ENCODE results near the gene SGTB. TPM values are rescaled to one million over a fixed set of nuclear protein-coding genes. Genes with fewer than 3 reads are reported as not detected.

SGTB gene
- total RNA-seq, 1 donor: 21.4 TPM

DNA sequence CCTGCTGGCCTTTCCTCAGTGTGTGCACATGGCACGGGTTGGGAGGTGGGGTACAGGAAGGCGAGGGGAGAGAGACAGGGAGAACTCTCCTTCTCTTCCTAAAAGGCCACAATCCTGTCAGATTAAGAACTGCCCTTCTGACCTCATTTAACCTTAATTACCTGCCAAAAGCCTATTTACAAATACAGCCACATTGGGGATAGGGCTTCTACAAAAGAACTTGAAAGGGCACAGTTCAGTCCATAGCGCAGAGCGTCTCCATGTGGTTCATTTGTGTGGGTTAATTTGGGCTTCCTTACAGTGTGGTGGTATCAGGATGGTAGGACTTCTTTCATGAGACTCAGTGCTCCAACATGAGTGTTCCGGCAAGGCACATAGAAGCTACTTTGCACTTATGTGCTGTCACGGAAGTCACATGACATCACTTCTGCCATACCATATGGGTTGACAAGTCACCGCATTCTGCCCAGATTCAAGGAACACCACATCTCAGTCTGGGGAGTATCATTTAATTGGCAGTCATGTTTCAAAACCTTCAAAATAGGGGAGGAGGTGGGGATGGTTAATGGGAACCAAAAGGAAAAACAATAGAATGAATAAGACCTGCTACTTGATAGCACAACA lies 46.9 kb upstream of the SGTB start:
- Histone ChIP-seq H3K36me3 (ENCODE audit: insufficient read depth, low read length) (no peaks in the 10 kb centered on the region), H3K4me1 (ENCODE audit: insufficient read depth, low read length) (peaks cover 17% of the 10 kb centered on the region), H4K20me1 (ENCODE audit: insufficient read depth, low read length) (no peaks in the 10 kb centered on the region), H3K27ac (ENCODE audit: low read depth, low read length) (peak overlapping the region; percentile 44), H2AFZ (ENCODE audit: low read length) (no peak overlapping the region), H3K79me2 (ENCODE audit: insufficient read depth, low read length) (no peaks in the 10 kb centered on the region), H3K27me3 (ENCODE audit: insufficient read depth, low read length) (no peaks in the 10 kb centered on the region), H3K4me3 (ENCODE audit: insufficient read depth, low read length) (no peak overlapping the region), H3K4me2 (ENCODE audit: insufficient read depth, low read length) (no peak overlapping the region), H3K9me3 (ENCODE audit: low read depth, low read length) (no peaks in the 10 kb centered on the region)
- DNase-seq (ENCODE audit: insufficient read length, low spot score, missing footprints): no peak
- TF ChIP-seq, protein P1, sequence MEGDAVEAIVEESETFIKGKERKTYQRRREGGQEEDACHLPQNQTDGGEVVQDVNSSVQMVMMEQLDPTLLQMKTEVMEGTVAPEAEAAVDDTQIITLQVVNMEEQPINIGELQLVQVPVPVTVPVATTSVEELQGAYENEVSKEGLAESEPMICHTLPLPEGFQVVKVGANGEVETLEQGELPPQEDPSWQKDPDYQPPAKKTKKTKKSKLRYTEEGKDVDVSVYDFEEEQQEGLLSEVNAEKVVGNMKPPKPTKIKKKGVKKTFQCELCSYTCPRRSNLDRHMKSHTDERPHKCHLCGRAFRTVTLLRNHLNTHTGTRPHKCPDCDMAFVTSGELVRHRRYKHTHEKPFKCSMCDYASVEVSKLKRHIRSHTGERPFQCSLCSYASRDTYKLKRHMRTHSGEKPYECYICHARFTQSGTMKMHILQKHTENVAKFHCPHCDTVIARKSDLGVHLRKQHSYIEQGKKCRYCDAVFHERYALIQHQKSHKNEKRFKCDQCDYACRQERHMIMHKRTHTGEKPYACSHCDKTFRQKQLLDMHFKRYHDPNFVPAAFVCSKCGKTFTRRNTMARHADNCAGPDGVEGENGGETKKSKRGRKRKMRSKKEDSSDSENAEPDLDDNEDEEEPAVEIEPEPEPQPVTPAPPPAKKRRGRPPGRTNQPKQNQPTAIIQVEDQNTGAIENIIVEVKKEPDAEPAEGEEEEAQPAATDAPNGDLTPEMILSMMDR (IDR thresholded peaks at IDR 0.05; ENCODE audit: extremely low read depth, low read depth, low read length): no peak

DNA sequence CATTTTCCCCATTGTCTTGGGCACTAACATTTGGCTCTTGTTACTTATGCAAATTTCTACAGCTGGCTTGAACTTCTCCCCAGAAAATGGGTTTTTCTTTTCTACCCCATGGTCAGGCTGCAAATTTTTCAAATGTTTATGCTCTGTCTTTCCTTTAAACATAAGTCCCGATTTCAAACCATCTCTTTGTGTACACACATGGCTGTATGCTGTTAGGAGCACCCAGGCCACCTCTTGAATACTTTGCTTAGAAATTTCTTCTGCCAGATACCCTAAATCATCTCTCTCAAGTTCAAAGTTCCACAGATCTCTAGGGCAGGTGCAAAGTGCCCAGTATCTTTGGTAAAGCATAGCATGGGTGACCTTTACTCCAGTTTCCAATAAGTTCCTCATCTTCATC lies 45.7 kb upstream of the SGTB start:
- TF ChIP-seq, protein P1 (IDR thresholded peaks at IDR 0.05; ENCODE audit: extremely low read depth, low read depth, low read length): no peak
- no peaks in the 10 kb centered on the region for H4K20me1 ChIP-seq (ENCODE audit: insufficient read depth, low read length)
- no peaks in the 10 kb centered on the region for H3K27me3 ChIP-seq (ENCODE audit: insufficient read depth, low read length)
- no peak overlapping the region for H3K27ac ChIP-seq (ENCODE audit: low read depth, low read length)
- no peak overlapping the region for H2AFZ ChIP-seq (ENCODE audit: low read length)
- H3K9me3 ChIP-seq (ENCODE audit: low read depth, low read length): no peaks in the 10 kb centered on the region
- peaks cover 3% of the 10 kb centered on the region for H3K79me2 ChIP-seq (ENCODE audit: insufficient read depth, low read length)
- DNase-seq (ENCODE audit: insufficient read length, low spot score, missing footprints): no peak
- peaks cover 16% of the 10 kb centered on the region for H3K4me1 ChIP-seq (ENCODE audit: insufficient read depth, low read length)
- peaks cover 8% of the 10 kb centered on the region for H3K36me3 ChIP-seq (ENCODE audit: insufficient read depth, low read length)
- no peak overlapping the region for H3K4me3 ChIP-seq (ENCODE audit: insufficient read depth, low read length)
- no peak overlapping the region for H3K4me2 ChIP-seq (ENCODE audit: insufficient read depth, low read length)

DNA sequence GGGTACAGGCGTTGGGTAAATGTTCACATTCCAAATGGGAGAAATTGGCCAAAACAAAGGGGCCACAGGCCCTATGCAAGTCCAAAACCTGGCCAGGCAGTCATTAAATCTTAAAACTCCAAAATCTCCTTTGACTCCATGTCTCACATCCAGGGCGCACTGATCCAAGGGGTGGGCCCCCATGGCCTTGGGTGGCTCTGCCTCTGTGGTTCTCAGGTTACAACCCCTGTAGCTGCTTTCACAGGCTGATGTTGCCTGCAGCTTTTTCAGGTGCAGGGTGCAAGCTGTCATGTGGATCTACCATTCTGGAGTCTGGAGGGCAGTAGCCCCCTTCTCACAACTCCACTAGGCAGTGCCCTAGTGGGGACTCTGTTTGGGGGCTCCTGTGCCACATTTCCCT lies 44.9 kb upstream of the SGTB start:
- no peaks in the 10 kb centered on the region for H3K27me3 ChIP-seq (ENCODE audit: insufficient read depth, low read length)
- DNase-seq (ENCODE audit: insufficient read length, low spot score, missing footprints): no peak
- H2AFZ ChIP-seq (ENCODE audit: low read length): no peak overlapping the region
- H3K4me1 ChIP-seq (ENCODE audit: insufficient read depth, low read length): peaks cover 16% of the 10 kb centered on the region
- no peak overlapping the region for H3K4me2 ChIP-seq (ENCODE audit: insufficient read depth, low read length)
- TF ChIP-seq, protein P1 (IDR thresholded peaks at IDR 0.05; ENCODE audit: extremely low read depth, low read depth, low read length): no peak
- peaks cover 8% of the 10 kb centered on the region for H3K36me3 ChIP-seq (ENCODE audit: insufficient read depth, low read length)
- peaks cover 7% of the 10 kb centered on the region for H3K79me2 ChIP-seq (ENCODE audit: insufficient read depth, low read length)
- H3K4me3 ChIP-seq (ENCODE audit: insufficient read depth, low read length): no peak overlapping the region
- no peak overlapping the region for H3K27ac ChIP-seq (ENCODE audit: low read depth, low read length)
- no peaks in the 10 kb centered on the region for H4K20me1 ChIP-seq (ENCODE audit: insufficient read depth, low read length)
- no peaks in the 10 kb centered on the region for H3K9me3 ChIP-seq (ENCODE audit: low read depth, low read length)

DNA sequence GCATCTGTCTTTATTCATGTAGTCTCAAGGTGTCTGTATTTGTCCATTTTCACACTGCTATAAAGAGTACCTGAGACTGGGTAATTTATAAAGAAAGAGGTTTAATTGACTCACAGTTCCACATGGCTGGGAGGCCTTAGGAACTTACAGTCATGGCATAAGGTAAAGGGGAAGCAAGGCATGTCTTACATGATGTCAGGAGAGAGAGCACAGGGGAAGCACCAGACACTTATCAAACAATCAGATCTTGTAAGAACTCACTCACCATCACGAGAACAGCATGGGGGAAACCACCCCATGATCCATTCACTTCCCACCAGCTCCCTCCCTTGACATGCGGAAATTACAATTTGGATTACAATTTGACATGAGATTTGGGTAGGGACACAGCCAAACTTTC lies 44.3 kb upstream of the SGTB start:
- peaks cover 8% of the 10 kb centered on the region for H3K36me3 ChIP-seq (ENCODE audit: insufficient read depth, low read length)
- H4K20me1 ChIP-seq (ENCODE audit: insufficient read depth, low read length): no peaks in the 10 kb centered on the region
- no peak overlapping the region for H3K4me2 ChIP-seq (ENCODE audit: insufficient read depth, low read length)
- no peak overlapping the region for H2AFZ ChIP-seq (ENCODE audit: low read length)
- H3K9me3 ChIP-seq (ENCODE audit: low read depth, low read length): no peaks in the 10 kb centered on the region
- peaks cover 18% of the 10 kb centered on the region for H3K4me1 ChIP-seq (ENCODE audit: insufficient read depth, low read length)
- H3K4me3 ChIP-seq (ENCODE audit: insufficient read depth, low read length): no peak overlapping the region
- no peaks in the 10 kb centered on the region for H3K27me3 ChIP-seq (ENCODE audit: insufficient read depth, low read length)
- H3K79me2 ChIP-seq (ENCODE audit: insufficient read depth, low read length): peaks cover 7% of the 10 kb centered on the region
- no peak for DNase-seq (ENCODE audit: insufficient read length, low spot score, missing footprints)
- TF ChIP-seq, protein P1 (IDR thresholded peaks at IDR 0.05; ENCODE audit: extremely low read depth, low read depth, low read length): no peak
- H3K27ac ChIP-seq (ENCODE audit: low read depth, low read length): no peak overlapping the region
